NCI-H82 (cell line): Measurements from ENCODE around the gene NUDT7.
A peak's percentile ranks its signal among the peaks of the same experiment; 100 is the strongest.

Source experiments
- DNase-seq: peaks from one replicate; lab custom pipeline; 2025; lab: John Stamatoyannopoulos, UW

The NUDT7 gene

DNA sequence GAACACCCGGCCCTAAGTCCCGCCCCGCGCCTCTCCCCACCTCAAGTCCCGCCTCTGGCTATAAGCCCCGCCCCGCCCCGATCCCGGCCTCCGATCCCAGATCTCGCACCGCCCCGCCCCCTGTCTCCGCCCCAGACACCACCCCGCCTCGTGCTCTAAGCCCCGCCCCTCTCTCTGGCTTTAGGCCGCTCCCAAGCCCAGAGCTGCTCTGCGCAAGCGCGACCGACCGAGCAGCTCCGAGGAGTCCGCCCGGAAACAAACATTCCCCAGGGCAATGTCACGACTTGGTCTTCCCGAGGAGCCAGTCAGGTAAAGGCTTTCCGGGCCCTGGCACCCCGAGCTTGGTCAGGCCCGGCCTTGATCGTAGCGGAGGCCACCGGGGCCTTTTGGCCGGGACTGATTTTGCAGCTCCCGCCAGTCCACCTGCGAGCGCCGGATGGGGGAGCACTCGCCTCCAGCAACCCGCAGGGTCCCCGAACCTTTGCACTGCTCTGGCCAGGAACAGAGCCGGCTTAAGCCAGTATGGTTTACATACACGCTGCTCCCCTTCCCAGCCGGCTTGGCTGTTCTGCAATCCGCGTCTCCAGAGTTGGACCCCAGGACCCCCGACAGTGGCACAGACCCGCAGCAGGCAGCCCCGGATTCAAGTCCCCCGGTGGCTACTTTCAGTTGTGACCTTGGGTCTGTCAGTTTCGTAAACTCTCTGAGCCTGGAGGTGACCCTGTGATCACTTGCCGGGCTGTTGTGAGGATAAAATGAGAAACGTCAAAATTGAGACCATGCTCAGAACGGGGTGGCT is at the start of gene NUDT7:
Gene NUDT7, plus strand, starts transcription at position 206 of the 799 bp plus-strand sequence. Its CDS starts 69 bp downstream, at position 275.
- DNase-seq: peak; percentile 99

DNA sequence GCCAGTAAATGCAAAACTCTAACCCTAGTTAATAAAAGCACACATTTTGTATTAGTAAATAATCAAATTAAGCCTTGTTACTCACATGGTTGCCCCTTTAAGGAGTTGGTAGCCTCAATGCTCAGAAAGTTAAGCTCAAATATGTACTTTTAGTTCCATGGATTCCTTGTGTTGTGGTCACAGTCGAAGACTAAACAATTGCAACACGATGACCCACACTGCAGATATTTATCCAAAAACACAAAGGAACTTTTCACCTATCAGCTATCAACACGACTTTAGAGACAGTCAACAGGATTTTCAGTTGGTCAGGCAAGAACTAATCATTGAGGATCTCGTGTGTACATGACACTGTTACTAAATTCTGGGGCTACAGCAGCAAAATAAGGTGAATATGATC is 47.4 kb upstream of the NUDT7 start:
- DNase-seq: no peak

DNA sequence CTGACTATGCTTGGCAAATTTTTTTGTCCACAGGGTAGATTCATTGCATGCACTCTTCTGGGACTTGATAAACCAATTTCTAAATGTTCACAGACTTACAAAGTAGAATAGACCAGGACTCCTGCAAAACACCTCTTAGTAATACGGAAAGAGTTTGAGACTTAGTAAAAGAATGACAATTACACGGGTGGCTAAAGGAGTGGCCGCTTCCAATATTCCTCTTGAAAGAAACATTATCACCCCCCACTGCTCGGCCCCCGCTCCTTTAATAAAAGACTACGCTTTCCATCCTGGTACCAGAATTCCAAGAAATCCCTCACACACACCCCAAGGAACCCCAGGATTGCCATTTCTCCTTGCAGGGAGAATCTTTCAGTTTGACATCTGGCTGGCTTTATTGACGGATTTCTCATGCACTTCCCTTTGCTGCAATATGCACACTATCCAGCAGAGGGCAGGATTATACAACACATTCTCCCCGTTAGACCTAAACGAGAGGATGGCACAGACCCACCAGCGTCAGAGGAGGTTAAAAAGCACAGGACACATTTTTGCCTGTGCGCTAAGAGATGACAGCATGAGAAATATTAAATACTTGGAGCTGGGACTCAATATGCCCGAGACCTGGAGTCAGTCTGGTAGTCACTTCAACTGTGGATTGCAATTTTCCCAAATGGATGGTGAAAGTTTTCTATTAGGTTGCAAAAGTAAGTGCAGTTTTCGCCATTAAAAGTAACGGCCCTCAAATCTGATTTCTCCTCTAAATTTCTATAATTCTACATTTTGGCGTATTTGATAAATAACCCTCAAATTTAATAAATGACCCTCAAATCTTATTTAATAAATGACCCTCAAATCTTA is 46.6 kb upstream of the NUDT7 start:
- DNase-seq: peak; percentile 92

DNA sequence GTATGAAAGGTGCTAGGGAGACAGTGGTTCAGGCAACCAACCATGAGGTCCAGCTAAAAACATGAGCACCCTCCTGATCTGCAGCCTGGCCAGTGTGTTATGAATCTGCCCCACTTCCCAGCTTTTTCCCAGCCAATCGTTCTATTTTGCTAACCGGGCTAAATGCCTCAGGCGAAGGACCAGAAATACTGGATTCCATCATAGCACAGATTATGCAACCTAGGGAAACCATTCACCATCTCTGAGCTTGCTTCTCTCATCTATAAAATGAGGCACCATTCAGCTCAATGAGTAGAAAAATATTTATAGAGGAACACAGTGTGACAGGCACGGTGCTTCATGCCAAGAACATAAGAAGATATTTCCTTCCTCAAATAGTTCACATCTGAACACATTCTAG is 45.2 kb upstream of the NUDT7 start:
- no peak for DNase-seq

DNA sequence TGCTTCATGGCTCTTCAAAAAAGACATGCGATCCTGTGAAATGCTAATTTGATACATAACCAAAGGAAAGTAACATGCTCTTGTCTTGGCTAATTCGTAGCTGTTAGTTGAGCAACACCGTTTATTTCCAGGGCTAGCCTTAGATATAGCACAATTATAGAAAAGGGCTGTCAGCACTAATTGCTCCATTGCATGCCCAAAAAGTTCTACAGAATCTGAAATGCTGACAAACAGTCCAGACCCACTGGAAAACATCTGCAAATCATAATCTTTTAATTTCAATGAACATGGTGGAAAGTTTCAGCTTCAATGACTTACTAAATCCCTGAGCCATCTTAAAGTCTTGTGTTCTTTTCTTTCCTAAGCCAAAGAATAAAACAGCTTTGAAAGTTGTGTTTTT is 42.9 kb upstream of the NUDT7 start:
- DNase-seq: no peak

DNA sequence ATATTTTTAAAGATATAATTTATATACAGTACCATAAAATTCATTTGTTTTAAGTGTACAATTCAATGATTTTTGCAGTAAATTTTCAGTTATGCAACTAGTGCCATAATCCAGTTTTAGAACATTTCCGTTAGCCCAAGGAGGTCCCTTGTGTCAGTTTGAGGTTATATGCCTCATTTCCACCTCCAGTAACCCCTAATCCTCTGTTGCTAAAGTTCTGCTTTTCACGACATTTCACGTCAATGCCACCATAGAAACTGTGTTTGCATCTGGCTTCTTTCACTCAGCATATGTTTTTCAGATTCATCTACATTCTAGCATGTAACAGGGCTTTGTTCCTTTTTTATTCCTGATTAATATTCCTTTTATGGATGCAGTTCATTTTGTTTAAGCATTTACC is 42.4 kb upstream of the NUDT7 start:
- DNase-seq: no peak

DNA sequence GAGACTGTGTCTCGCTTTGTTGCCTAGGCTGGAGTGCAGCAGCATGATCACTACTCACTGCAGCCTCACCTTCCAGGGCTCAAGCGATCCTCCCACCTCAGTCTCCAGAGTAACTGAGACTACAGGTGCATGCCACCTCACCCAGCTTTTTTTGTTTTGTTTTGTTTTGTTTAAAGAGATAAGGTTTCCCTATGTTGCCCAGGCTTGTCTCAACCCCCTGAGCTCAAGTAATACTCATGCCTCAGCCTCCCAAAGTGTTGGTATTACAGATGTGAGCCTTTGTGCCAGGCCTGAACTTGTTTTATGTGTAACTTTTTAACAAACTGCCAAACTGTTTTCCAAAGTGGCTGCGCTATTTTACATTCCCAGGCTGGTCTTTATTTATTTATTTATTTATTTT is 41.8 kb upstream of the NUDT7 start:
- DNase-seq: no peak

DNA sequence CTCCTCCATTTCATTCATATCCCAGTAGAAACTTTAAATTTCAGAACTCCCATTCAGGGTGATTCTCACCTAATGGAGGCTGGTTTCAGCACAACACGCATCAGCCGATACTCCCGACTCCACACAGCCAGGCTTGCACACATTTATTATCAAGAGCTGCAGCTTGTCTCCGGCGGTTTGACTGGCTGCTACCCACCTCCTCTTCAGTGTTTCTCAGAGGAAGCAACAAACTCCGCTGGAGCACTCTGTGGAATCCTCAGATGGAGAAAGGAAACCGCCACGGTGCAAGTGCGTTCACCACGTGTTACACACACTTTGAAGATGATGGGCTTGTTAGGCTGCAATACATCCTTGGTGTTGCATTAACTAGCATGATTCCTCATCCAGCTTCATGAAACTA is 39.7 kb upstream of the NUDT7 start:
- DNase-seq: no peak

DNA sequence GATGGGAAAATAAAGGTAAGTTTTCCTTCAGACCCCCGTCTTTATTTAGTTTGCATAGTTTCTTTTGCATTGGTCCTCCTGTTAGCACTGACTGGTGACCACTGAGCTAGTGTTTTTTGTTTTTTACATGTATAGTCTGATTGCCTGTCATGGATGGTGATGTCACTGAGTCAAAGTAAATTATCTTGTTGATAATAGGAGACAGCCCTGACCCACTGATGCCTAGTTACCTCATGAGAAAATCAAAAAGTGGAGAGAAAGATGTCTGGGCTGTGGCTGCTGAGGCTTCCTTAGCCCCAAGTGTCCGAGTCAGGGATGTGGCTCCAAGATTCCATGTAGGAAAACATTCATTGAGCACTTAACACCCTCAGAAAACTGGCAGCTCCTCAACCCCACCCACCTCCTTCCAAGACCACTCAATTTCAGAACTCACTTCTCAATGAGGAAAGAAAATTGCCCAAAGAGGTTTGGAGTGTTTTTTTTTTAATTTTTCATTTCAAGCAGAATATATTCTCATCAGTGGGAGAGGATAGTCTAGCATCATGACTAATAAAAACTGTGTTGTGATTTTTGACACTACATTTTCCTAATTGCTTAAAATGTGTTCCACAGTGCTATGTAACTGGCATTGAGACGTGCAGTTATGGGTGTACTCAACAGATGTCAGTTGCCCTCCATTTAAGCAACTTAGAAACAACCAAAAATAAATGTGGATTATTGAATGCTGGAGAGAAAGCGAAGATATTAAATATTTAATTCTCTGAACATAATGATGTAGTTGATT is 38.7 kb upstream of the NUDT7 start:
- no peak for DNase-seq

DNA sequence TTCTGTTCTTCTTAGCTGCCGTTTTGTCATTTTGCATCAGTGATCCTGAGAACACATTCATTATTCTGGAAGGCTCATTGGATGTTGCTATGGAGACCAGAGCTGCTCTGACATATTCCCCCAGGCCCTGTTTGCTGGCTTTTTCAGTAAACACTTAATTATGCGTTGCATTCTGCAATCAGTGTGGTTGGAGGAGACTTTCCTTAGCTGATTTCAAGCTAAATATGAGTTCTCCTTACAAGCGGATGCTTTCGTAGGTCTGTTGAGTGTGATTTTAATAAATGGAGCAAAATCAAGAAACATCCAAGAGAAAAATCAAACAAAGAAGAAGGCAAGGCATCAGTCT is 38.2 kb upstream of the NUDT7 start:
- DNase-seq: no peak

DNA sequence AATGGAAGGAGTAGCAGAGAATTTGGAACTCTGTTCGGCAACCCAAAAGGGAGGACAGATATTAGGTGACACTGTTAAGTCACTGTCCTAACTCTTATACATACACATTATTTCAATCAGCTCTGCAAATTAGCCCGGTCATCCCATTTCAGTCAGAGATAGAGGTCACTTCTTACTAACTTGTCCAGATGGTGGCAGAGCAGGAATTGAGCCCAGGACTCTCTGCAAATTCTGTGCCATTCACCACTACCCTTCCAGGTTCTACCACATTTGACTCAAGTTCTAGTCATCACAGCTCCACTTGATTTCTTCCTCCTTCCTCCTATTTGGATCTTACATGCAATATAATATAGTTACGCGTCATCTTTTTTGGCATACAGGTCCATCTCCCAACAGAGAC is 35.9 kb upstream of the NUDT7 start:
- no peak for DNase-seq

DNA sequence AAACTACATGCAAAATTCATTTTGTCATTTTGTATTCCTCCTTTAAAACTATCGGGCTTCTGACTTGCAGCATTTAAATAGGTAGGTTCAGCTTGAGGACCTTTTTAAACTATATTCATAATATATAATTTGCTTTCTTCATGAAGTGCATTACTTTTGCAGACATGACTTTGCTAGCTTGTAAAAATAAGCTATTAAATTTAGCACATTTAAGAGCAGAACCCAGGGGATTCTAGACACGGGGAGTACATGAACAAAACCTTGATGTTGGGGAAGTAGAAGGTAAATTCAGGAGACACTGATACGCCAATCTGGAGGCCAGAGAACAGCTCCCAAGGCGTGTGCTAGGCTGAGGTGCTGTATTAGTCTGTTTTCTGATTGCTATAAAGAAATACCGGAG is 32.3 kb upstream of the NUDT7 start:
- DNase-seq: no peak

DNA sequence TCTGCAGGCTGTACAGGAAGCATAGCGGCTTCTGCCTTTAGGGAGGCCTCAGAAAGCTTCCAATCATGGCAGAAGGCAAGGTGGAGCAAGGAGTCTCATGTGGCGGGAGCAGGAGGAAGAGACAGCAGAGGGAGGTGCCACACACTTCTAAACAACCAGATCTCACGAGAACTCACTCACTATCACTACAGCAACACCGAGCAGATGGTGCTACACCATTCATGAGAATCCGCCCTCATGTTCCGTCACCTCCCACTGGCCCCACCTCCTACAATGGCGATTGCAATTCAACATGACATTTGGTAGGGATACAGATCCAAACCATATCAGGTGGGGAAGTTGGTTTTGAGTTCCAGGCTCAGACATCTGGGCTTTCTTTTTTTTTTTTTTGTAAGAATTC is 31.9 kb upstream of the NUDT7 start:
- DNase-seq: peak; percentile 36

DNA sequence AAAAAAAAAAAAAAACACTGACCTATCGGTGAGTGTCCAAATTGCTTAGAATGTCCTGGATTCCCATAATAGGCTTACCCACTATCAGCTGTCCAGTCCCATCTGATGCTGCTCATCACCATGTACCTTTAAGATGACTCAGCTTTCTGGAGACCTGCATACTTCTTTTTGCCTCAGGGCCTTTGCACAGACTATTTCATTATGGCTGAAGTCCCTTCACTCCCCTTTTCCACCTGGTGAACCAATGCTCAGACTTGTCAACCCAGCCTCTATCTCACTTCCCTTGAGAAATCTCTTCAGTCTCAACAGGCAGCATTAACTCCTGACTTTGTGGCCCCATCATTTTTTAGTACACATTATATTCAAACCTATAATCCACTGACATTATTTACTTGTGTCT is 29.7 kb upstream of the NUDT7 start:
- DNase-seq: no peak

DNA sequence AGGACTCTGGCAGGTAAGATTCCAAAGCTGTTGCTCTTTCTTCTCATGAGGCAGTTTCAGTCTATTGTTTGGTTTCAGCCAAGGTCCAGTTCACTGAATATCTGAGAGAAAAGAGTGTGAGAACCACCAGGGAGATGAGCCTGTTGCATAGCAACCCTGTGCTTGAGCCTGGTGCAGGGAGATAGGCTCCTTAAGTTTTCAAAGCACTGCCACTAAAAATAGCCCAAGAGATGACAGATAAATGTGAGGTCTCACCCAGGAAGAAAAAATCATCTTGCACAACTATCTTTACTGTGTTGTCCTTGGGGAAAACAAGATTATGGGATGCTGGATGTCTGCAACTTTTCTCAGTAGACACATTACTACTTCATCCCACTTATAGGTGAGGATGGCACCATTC is 26.2 kb upstream of the NUDT7 start:
- DNase-seq: peak; percentile 70

DNA sequence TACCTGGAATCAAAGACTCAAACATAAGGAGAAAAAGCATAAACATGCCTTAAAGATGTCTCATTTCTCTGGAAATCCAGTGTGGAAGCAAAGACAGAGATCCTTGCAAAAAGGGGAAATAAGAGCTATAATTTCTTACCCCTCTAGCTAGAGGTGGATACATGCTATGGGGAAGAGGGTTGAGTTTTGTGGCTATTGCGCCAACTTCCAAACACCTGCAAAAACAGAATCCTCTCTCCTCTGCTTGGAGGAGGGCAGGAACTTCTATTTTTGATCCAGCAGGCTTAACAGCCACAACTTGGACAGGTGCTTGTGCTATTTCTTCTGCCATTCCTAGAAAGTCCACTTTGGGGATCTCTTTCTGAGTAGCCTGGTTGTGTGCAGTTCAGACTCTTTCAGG is 21.5 kb upstream of the NUDT7 start:
- DNase-seq: no peak

DNA sequence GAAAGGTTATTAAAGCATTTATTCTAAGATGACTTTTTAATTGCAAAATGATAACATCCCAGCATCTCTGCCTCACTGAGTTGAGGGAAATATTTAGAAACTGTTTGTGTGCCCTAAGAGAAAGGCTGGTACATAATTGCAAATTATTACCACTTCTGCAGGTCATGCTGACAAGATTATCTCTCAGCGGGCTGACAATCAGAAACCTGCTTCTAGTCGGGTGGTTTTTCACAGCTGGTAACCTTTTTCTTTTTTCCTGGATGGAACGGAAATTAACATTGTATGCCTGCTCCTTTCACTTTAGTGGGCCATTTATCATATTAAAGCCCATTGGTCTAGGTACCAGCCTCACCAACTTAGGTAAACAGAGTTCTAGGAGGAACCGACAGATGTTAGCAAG is 17.0 kb upstream of the NUDT7 start:
- no peak for DNase-seq

DNA sequence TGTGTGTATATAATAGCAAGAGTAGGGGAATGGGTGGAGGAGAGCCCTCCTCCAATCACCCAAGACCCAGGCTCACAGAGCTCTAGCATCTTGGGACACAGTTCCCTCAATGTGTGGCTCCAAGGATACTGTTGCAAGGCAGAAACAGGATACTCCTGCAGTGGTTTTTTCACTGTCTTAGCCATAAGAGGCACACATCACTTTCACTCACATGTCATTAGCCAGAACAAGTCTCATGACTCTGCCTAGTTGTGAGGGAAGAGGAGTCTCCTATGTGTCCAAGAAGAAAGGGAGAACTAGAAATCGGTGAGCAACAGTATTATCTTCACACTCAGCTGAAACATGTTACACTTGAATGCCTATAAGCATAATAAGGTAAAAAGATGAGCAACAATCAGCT is 11.1 kb upstream of the NUDT7 start:
- no peak for DNase-seq

DNA sequence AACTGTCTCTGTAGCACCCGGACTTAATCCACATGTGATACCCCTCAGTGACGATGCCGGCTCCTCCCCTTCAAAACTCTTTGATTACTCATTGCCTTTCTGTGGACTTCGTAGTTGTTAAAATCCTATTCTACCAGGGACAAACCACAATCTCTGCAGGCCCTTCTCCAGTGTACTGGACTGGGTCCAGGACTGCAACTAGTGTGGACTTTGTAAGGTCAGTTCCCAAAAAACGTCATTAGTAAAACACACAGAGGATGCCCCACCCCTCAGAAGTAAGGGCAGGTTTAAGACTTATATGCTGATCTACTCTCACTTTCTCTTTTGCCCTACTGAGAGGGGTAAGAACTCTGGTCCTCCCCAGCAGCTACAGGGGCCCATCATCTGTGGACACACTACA is 10.5 kb upstream of the NUDT7 start:
- peak; percentile 11 for DNase-seq

DNA sequence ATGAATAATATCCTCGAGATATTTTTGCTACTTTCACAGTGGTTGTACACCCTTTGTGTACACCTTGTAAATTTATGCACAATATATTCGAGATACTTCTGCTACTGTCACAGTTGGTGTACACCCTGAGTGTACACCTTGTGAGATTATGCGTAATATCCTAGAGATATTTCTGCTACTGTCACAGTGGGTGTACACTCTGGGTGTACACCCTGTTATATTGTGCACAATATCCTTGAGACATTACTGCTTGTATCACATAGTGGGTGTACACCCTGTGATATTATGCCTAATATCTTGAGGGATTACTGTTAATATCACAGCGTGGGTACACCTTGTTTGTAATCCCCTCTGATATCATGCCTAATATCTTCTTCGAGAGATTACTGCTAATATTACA is 7.2 kb upstream of the NUDT7 start:
- DNase-seq: no peak

DNA sequence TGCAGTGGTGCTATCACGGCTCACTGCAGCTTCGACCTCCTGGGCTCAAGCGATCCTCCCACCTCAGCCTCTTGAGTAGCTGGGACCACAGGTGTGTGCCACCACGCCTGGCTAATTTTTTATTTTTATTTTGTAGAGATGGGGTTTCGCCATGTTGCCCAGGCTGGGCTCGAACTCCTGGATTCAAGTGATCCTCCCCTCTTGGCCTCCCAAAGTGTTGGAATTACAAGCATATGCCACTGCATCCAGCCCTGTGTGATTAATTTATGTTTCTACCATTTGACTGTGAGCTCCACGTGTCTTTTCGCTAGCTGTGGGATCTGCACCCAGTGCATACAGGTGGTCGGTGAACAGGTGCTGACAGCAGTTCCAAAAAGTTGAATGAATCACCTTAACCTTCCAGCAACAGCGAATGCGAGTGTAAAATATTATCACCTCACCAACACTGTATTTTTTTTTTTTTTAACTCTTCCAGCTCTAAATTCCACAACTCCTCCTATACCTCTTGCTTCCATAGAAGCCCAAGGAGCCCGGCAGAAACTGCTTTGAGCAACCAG is 484 bp upstream of the NUDT7 start:
- DNase-seq: no peak

DNA sequence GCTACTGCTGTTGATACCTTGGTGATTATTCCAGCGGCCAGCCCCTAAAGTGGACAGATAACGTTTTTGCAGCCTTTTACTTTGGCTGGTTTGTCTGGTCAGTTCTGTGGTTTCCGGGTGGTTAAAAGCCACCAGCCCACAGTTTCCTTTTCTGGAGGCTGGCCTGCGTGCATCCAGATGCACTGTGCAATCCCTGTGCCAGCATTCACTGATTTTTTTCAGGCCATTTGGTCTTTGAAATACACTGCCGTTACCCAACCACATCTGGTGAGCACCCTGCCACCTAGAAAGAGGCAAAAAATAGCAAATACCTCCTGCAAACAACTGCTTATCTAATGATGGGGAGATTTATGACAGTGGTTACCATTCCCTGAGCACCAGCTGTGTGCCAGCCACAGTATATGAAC is 797 bp downstream of the NUDT7 start:
- DNase-seq: peak; percentile 67
